GM18868 (cell line): ENCODE measurements around the gene MPV17L2.
A peak's percentile ranks its signal among the peaks of the same experiment; 100 is the strongest.

Experiments used
- ATAC-seq: cut with Tn5 transposase; IDR thresholded peaks from one replicate; pipeline ENCODE4 v1.9.1; 2021; ENCODE audit warnings: mild to moderate bottlenecking, moderate library complexity; ENCODE audit not compliant: unreplicated experiment

The MPV17L2 gene

DNA sequence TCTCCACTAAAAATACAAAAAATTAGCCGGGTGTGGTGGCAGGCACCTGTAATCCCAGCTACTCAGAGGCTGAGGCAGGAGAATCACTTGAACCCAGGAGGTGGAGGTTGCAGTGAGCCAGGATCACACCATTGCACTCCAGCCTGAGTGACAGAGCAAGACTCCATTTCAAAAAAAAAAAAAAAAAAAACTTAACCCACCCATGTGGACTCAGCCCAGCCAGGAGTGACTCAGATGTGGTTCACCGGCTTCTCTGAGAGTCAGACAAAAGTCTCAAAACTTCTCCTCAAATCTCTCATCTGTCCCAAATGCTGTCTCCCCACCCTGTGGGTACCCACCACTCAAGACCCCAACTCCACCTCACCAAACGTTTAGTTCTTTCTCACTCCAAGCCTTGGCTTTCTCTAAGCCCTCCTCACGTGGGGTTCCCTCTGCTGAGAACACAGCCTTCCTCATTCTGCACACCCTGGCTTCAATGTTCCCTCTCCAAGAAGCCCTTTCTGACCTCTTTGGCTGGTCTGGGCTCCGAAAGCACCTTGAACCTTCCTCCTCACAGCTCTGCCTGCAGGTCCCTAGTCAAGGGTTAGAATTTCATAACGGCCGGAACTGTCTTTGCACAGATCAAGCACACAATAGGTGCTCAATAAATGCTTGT, 21.9 kb downstream of the MPV17L2 start:
- no peak for ATAC-seq

DNA sequence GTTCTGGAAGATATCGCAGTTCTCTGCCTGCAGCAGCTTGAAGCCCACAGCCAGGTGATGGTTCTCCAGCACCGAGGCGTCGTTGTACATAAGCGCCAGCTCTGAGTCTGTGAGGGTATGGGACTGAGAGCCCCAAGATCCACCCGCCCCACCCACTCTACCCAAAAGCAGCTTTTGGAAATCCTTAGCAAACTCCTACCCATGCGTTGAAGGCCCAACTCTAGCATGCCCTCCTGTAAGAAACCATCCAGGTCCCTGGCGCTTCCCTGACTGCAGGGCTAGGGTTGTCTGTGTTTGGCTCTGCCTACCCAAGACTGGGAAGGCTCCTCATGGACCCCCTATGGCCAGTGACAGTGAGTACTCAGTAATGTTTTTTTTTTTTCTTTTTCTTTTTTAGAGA, 23.8 kb downstream of the MPV17L2 start:
- no peak for ATAC-seq

DNA sequence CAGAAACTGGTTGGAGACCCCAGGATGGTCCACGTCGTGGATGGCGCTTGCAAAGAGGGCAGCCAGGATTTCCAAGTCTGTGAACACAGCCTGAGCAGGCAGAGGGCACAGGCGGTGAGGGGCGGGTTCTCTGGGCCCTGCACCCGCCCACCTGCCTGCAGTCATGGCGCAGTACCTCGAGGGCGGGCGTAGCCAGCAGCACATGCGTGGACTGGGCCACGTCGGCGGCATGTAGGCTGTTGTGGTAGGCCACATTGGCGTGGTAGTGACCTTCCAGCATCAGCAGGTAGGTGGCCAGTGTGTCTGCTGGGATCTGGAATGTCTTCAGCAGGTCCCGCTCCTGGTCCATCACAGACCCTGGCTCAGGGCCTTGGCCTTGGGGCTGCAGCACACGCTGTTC, 25.1 kb downstream of the MPV17L2 start:
- no peak for ATAC-seq

DNA sequence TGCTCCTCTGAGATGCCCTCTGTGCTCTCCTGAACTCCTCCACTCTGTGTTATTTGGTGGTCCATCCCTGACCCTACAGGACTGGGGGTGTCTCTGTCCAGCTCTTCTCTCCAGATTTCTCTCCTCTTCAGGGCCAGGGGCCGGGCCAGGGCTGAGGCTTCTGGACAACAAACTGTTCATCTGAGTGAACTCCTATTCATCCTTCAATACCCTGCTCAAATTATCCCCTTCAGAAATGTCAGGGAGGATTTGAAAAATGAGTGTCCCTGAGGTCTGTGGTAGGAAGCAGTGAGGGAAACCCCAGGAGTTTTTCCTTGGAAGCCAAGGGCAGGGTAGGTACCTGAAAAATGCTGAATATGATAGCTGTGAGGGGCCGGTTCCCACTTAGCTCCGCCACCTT, 25.6 kb downstream of the MPV17L2 start:
- no peak for ATAC-seq

DNA sequence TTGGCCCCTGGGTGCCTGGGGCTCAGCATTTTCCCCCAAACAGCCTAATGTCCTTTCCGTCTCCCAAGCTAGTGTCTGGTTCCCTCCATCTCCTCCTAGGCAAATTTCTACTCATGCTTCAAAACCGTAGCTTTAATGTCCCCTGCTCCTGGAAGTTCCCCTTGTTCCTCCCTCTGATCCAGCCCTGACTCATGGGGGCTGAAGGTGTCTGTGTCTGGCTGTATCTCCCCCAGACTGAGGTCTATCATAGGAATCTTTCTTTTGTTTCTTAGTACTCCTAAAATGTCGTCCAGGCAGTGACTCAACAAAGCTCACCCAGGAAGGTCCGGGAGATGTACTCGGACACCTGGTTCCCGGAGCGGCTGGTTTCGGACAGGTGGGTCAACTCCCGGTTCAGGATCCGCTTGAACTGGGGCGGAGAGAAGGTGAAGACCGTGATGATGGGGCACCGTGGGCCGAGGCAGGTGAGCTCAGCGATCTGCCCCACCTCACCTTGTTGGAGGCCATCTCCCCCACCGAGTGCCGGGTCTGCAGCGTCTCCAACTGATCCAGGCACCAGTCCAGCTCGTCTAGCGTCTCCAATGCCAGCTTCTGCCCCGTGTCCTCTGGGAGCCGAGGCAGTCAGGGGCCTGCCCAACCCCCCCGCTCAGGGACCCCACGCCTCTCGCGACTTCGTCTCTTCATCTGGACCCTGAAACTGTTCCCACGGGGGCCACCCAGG, 27.1 kb downstream of the MPV17L2 start:
- no peak for ATAC-seq

DNA sequence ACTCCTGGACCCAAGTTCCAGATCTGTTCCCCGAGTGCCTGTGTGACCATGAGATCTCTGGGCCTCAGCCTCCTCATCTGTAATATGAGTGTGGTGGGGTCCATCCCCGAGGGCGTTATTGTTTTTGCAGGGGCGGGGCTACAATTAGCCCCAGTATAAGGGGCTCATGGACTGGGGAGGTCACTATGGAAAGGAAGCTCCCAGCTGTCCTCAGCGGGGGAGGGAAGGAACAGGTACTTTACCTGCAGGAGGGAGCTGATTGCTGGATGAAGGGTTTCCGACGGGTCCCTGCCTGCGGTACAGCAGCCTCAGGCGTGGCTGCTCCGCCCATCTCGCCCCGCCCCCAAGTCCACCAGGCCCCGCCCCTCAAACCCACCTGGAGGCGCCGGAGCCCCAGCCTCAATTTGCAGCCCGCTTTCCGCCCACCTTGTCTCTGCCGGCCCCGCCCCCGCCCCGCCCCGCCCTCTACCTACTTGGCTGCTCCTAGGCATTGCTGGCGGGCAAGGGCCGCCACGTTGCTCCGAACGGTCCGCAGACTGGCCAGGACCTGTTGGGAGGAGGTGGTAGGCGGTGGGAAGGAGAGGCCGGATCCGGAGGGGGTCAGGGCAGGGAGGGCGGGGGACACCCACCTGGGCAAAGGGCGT, 27.7 kb downstream of the MPV17L2 start:
- ATAC-seq = no peak

DNA sequence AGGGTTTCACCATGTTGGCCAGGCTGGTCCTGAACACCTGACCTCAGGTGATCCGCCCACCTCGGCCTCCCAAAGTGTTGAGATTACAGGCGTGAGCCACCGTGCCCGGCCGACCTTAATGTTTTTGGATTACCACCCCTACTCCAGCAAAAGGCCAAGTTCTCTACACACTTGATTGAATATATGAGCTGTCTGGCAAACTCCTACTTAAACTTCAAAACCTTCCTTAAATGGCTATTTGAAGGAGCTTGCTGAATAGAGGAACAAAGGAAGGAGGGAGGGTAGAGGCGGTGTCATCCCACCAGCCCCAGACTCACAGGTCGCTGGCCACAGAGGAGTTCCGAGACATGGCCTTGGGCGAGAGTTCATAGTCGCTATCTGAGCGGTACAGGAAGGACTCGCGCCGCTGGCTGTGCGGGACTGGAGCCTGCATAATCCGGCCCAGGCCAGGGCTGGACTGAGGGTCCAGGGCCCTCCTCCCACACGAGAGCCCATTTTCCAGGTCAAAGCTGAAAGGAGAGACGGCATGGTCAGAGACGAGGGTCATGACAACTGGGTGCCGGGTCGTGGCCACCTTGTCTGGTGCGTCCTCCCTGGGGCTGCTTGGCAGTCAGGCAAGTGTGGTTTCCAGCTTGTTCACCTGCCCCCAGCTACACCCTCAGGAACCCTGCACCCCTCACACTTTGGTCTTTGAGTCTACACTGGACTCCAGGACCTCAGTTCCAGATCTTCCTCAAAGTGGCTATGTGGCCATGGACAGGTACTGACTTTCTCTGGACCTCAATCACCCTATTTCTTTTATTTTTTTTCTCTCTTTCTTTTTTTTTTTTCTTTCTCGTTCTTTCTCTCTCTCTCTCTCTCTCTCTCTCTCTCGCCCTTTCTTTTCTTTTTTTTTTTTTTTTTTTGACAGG, 29.1 kb downstream of the MPV17L2 start:
- no peak for ATAC-seq

DNA sequence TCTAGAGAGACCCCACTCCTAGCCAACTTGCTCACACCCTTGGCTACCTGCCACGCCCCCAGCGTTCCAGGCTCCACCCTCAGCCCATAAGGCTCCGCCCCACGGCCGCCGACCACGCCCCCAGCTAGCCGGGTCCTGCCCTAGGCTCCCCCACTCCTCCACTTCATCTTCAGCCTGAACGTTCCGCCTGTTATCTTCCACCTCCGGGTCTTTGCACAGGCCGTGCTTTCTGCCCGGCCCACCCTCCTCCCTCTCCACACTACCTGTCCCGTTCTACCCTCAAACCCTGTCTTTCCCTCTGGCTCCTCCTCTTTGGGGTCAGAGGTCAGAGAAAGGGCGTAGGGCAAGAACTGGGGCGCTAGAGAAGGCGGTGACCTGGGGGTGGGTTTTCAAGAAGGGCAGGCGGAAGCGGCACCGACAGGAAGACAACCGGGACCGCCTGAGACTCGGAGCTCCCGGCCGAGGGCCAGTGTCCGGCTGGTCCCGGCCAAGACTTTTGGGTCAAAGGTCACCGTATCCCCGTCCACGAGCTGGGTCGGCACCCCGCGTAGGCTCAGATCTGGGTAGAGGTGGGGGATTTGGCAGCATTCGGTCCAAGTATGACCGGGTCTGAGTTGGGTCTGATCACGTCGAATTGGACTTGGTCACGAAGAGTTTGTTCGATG, 31.0 kb downstream of the MPV17L2 start:
- no peak for ATAC-seq

DNA sequence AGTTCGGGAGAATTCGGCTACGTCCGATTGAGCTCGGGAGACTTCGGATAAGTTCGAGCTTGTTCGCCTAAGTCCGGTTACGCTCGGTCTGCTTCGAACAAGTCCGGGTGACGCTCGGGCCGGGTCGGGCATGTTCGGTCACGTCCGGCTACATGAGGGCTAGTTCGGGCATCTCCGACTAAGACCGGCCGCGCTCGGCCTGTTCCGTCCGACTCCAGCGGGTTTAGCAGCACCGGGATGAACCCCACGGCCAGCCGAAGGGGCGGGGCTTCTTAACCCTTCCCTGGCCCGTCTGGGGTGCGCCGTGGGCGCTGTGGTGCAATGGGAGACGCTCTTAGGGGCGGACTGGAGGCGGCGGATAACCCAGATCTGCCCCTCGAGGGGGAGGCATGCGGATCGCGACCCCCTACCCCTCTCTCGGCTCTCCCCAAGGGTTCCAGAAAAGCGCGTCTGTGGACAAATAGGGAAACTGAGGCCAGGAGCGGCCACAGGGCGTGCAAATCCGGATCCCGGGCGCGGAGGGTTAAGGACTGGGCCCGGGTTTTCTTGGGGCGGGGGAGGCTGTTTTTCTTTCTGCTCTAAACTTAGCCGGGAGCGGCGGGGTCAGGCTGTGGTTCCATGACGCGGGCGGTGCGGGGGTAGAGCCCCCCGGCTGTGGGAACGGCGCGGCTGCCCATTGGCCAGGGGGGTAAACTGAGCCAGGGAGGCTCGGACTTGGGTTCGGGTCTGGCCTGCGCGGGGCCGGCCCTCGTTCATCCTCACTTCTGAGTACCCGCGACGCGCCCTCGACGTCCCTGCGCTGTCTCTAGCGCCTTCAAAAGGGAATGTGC, 31.7 kb downstream of the MPV17L2 start:
- ATAC-seq = peak; percentile 94

DNA sequence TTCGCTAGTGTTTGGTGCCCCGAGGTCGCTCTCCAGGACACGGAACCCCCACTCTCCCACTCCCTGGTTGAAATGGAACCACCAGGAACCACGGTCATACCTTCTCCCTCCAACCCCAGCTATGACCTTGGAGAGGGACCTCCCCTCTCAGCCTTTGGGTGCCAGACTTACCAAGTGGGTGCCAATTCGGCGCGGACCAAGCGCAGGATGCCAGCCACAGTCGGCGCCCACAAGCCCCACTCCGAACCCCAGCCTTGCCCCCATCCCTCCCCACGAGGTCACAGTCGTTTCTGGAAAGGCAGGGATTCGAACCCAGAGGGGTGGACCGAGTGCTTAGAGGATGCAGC, 32.3 kb downstream of the MPV17L2 start:
- ATAC-seq = no peak

DNA sequence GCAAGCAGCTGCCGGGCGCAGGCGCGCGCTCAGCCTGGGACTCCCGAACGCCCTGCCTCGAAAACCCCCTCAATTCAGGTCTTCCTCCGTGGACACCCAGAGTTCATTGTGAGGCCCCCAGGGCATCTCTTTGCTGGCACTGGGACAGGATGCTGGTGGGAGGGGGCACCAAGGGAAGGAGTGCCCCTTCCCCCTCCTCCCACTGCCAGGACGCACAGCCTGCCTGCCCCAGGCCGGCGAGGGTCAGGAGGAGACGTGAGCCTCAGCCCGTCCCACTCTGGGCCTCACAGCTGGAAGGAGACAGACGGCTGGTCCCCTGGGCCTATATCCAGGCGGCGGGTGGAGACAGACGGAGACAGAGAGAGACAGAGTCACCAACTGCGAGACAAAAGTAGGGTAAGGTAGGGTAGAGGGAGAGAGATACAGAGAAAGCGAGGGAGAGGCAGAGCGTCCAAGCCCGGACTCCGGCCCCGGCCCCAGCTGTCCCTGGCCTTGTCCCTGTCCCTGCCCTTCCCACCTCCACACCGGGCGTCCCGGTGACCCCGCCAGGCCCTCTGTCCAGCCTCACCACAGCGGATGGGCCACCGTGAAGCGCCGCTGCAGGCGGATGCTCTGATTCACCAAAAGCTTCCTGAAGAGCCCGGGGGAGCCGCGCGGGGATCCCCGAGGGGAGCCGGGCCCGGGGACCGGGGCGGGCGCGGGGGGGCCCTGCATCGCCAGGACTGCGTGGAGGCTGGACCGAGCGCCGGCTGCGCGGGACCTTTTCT, 32.9 kb downstream of the MPV17L2 start, which contains the start of gene PDE4C:
Gene PDE4C (minus strand): TSS at position 737 of the 767 bp plus-strand sequence. CDS start 23 bp downstream, at position 714.
- ATAC-seq = no peak

DNA sequence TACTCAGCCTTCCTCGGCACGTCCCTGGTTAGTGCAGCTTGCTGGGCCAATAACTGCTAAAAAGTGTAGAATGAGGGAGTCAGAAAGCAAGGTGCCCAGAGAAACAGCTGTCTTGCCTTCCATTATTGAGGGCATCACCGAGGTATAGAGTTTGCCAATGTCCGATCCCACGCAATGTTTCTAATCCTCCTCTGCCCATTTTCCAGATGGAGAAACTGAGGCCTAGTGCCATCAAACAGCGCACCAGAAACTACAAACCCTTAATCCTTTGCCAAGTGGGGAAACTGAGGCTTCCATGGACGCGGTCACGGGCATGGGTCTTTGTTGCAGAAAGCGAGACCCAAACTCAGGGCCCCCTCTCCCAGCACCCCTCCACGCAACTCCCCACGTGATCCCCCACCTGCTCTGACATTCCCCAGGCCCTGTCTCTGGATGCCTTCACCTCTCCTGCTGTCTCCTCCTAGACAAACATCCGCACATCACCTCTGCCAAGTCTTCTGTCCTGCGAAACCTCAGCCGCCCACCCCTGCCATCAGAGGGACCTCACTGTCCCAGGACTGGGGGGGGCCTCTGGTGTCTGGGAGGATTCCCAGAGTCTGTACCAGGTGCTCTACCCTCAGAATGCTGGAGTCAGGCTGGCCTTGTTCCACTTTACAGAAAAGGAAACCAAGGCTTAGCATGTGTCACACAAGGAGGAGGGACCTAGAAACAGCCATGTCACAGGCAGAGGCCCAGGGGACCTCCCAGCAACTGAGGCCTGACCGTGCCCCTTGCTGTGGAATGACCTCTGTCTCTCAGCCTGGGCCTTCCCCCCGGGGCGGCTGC, 34.1 kb downstream of the MPV17L2 start:
- no peak for ATAC-seq

DNA sequence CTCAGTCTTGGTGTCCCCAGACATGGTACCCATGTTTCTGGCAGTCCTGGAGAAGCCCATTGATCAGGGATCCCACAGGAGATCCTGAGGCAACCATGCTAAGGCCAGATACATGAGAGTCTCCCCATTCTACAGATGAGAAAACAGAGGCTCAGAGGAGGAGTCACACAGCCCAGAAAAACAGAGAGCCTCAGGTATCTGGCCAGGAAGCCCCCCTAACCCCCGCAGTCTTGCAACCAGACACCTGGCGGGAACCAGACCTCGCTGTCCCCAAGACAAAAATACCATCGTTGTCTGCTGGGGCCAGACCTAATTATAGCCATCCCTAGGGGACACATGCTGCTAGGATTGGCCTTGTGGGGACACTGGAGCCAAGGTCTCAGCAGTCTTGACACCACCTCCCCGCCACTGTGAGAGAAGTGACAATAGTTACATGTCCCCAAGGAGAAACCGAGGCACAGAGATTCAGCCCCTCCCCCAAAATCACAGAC, 34.8 kb downstream of the MPV17L2 start:
- no peak for ATAC-seq

DNA sequence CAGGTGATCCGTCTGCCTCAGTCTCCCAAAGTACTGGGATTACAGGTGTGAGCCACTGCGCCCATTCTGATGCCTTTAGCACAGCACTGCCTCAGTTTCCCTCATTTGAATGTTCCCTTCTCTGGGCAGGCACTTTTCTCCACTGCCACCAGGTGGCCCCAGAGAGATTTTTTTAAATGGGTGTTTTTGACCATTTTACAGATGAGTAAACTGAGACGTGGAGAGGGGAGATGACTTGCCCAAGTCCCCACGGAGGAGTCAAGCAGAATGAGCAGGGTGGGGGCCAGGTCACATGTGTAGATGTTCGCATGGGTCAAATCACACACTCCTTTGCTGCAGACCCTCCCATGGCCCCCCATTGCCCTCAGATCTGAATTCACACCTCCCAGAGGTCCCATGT, 36.5 kb downstream of the MPV17L2 start:
- ATAC-seq = no peak

DNA sequence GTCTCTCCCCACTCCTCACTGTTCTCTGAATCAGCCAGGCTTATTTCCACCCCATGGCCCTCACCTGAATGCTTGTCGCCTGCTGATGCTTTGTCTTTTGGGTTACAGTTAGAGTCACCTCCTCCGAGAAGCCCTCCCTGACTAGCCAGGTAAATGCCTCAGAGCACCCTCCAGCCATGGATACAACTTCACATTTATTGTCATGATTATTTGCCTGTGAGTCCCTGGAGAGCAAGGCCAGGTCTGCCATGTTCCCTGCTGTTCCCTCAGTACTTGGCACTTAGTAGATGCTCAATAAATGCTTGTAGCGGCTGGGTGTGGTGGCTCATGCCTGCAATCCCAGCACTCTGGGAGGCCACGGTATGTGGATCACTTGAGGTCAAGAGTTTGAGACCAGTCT, 36.9 kb downstream of the MPV17L2 start:
- ATAC-seq = no peak

DNA sequence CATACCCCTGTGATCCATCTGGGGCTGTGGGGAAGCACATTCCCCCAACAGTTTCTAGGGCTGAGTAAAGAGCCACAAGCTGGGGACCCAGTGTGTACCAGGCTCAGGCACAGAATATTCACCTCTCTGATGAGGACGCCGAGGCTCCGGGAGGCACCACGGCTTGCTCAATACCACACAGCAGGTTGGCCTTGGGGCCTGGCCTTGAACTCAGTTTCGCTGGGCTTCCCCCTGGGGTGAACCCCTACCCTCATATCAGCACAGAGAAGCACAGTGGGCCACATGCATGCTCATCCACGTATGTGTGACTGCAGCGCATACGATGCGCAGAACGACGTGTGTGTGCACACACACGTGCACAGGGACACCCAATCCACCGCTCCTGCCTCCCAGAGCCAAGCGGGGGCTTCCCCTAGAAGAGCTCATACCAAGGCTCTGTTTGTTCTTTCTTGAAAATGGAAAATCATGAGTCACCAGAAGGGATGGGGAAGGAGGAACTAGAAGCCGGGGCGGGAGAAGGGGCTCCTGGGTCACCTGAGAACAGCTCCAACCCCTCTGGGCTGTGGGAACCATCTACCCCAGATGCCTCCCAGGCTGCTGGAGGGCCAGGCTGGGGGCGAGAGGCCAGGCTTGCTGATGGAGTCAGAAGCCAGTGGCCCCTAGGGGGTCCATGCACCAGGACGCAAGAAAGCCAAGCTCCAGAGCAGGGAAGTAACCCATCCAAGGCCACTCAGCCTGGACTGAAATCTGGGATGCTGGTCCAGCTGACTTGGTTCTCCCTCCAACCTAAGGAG, 38.1 kb downstream of the MPV17L2 start:
- ATAC-seq = no peak

DNA sequence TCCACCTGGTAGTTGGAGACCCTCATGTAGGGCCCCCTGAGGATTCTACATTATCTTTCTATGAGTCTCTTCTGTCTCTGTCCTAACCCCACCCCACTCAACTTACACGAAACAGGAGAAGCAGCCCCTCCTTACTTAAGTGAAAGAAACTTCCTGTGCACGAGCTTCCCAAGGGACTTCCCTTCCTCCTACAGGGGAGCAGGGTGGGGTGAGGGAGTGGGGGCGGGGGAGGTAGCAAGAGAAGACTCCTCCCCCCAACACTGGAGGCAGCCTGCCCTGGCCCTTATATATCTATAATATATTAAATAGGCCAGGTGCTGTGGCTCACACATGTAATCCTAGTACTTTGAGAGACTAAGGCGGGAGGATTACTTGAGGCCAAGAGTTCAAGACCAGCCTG, 38.8 kb downstream of the MPV17L2 start:
- ATAC-seq = no peak
